HEK293T (cell line): ENCODE data around the gene SMAD3.

Source experiments
- FOXM1 ChIP-seq: fragments of 450-650 bp; IDR thresholded peaks from 2 replicates; pipeline ENCODE4 v1.6.1; 2017; ENCODE audit warnings: mild to moderate bottlenecking, borderline replicate concordance
- SP1 ChIP-seq: fragments of 450-650 bp; IDR thresholded peaks from 2 replicates; pipeline ENCODE4 v1.6.1; 2017
- SUZ12 ChIP-seq: fragments of 450-650 bp; IDR thresholded peaks from 2 replicates; pipeline ENCODE4 v1.6.1; 2016; ENCODE audit warnings: mild to moderate bottlenecking

GRCh38 chr15:67025719-67026609 is 39.4 kb upstream of the SMAD3 start:
- TF ChIP-seq SUZ12 (no peak), SP1 (no peak), FOXM1 (no peak)
